NCI-H1436 treated with DMSO at 0.1 percent for 48 hours (cell line): ENCODE results near the gene ICAM1.
"Not testable (repeated sequence)": the region's sequence is repeated elsewhere in the genome, so short reads cannot be mapped to it uniquely, and the experiment has no call there.

ENCODE experiments used
- DNase-seq: peaks from one replicate; lab custom pipeline; 2025; lab: John Stamatoyannopoulos, UW

Gene ICAM1

GRCh38 chr19:10277795-10278589 is 7.1 kb downstream of the ICAM1 start:
- DNase-seq, result no peak

DNA sequence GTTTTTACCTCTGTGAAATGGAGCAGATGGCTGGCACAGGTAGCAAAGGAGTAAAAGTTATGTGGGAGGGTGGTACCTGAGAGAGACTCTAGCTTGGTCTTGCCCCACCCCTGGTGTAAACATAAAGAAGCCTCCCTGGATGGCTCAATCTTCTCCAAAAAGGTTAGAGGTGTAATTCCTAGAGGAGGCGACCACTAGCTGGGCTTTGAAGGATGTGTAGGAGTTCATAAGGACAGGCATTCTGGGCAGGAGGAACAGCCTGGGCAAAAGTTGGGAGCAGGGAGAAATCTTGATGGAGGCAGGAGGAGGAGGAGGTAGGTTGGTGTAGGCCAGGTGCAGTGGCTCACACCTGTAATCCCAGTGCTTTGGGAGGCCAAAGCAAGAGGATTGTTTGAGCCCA is 8.0 kb downstream of the ICAM1 start:
- DNase-seq, result no peak

GRCh38 chr19:10279737-10280442 is 9.0 kb downstream of the ICAM1 start:
- DNase-seq, result no peak

- DNase-seq, result not testable (repeated sequence)
Observed at GRCh38 chr19:10282043-10282442, 11.1 kb downstream of the ICAM1 start.

GRCh38 chr19:10283301-10284064 is 12.6 kb downstream of the ICAM1 start:
- DNase-seq, result no peak

GRCh38 chr19:10284065-10284959 is 13.4 kb downstream of the ICAM1 start:
- no peak for DNase-seq

DNA sequence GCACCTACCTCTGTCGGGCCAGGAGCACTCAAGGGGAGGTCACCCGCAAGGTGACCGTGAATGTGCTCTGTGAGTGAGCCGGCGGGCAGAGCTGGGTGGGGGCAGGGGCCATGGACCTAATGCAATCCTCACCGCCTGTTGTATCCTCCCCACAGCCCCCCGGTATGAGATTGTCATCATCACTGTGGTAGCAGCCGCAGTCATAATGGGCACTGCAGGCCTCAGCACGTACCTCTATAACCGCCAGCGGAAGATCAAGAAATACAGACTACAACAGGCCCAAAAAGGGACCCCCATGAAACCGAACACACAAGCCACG is 14.0 kb downstream of the ICAM1 start:
- DNase-seq, result no peak

DNA sequence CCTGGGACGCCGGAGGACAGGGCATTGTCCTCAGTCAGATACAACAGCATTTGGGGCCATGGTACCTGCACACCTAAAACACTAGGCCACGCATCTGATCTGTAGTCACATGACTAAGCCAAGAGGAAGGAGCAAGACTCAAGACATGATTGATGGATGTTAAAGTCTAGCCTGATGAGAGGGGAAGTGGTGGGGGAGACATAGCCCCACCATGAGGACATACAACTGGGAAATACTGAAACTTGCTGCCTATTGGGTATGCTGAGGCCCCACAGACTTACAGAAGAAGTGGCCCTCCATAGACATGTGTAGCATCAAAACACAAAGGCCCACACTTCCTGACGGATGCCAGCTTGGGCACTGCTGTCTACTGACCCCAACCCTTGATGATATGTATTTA is 14.5 kb downstream of the ICAM1 start:
- no peak for DNase-seq

DNA sequence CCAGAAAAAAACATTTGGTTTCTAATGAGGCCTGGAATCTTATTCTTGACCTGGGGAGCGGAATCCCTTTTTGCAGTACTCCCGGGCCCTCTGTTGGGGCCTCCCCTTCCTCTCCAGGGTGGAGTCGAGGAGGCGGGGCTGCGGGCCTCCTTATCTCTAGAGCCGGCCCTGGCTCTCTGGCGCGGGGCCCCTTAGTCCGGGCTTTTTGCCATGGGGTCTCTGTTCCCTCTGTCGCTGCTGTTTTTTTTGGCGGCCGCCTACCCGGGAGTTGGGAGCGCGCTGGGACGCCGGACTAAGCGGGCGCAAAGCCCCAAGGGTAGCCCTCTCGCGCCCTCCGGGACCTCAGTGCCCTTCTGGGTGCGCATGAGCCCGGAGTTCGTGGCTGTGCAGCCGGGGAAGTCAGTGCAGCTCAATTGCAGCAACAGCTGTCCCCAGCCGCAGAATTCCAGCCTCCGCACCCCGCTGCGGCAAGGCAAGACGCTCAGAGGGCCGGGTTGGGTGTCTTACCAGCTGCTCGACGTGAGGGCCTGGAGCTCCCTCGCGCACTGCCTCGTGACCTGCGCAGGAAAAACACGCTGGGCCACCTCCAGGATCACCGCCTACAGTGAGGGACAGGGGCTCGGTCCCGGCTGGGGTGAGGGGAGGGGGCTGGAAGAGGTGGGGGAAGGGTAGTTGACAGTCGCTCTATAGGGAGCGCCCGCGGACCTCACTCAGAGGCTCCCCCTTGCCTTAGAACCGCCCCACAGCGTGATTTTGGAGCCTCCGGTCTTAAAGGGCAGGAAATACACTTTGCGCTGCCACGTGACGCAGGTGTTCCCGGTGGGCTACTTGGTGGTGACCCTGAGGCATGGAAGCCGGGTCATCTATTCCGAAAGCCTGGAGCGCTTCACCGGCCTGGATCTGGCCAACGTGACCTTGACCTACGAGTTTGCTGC is 16.1 kb downstream of the ICAM1 start, which contains the start of gene ICAM4:
TSS of gene ICAM4 (plus strand) at position 153 of the 935 bp plus-strand sequence. CDS start at position 211, 58 bp downstream.
- no peak for DNase-seq

DNA sequence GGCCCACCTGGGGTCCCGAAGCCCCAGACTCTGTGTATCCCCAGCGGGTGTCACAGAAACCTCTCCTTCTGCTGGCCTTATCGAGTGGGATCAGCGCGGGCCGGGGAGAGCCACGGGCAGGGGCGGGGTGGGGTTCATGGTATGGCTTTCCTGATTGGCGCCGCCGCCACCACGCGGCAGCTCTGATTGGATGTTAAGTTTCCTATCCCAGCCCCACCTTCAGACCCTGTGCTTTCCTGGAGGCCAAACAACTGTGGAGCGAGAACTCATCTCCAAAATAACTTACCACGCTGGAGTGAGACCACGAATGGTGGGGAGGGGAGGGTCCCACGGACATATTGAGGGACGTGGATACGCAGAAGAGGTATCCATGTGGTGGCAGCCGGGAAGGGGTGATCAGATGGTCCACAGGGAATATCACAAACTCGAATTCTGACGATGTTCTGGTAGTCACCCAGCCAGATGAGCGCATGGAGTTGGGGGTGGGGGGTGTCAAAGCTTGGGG is 17.8 kb downstream of the ICAM1 start:
- DNase-seq, result no peak

DNA sequence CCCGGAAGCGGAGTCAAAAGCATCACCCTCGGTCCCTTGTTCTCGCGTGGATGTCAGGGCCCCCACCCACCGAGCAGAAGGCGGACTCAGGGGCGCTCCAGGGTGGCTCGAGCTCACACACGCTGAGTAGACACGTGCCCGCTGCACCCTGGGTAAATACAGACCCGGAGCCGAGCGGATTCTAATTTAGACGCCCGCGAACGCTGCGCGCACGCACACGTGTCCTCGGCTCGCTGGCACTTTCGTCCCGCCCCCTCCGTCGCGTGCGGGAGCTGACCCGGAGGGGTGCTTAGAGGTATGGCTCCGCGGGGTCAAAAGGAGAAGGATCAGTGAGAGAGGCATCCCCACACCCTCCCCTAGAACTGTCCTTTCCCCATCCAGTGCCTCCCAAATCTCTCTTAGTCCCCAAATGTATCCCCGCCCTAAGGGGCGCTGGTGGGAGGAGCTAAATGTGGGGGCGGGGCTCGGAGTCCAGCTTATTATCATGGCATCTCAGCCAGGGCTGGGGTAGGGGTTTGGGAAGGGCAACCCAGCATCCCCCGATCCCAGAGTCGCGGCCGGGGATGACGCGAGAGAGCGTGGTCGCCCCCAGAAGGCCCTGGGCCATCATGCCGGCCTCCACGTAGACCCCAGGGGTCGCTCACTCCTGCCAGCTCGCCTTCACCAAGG is 18.4 kb downstream of the ICAM1 start:
- no peak for DNase-seq

DNA sequence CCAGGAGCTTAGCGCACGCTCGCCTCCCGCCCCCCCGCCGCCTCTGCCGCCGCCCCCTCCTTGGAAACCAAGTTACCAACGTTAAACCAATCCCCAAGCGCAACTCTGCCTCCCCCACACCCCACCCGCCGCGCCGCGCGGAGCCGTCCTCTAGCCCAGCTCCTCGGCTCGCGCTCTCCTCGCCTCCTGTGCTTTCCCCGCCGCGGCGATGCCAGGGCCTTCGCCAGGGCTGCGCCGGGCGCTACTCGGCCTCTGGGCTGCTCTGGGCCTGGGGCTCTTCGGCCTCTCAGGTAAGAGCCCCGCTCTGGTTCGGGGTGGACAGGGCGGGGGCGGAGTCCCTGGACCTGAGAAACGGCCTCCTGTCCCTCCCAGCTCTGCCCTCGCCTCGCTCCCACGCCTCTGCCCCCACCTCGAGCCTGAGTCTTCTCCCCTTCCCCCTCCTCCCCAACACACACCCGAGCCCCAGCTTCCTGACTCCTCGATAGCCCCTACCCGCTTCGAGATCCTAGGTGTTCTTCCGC is 19.0 kb downstream of the ICAM1 start, which contains the start of gene ICAM5:
TSS of gene ICAM5 (plus strand) at position 117 of the 521 bp plus-strand sequence. CDS start at position 209, 92 bp downstream.
- no peak for DNase-seq

GRCh38 chr19:10290357-10290875 is 19.5 kb downstream of the ICAM1 start:
- DNase-seq, result no peak

- DNase-seq, result no peak
Observed at GRCh38 chr19:10290876-10291553, 20.1 kb downstream of the ICAM1 start.

- DNase-seq, result no peak
Observed at GRCh38 chr19:10291554-10292205, 20.8 kb downstream of the ICAM1 start.

DNA sequence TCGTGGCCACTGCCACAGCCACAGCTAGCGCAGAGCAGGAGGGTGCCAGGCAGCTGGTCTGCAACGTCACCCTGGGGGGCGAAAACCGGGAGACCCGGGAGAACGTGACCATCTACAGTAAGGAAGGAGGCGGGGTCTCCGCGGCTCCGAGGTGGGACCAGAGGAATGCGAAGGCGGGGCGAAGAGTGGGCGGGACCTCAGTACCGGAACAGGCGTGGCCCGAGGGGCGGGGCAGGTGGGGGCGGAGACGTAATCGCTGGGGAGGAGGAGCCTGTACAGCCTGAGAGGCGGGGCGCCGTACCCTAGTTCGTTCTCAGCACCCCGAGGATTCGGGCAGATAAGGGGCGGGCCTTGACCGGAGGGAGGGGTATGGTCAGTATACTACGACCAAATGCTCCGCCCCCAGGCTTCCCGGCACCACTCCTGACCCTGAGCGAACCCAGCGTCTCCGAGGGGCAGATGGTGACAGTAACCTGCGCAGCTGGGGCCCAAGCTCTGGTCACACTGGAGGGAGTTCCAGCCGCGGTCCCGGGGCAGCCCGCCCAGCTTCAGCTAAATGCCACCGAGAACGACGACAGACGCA is 21.4 kb downstream of the ICAM1 start:
- no peak for DNase-seq

- no peak for DNase-seq
Observed at GRCh38 chr19:10292789-10293636, 22.1 kb downstream of the ICAM1 start.
